ENCODE results near the gene HIVEP2.

The HIVEP2 gene

GRCh38 chr6:142827369-142827768 is 117.6 kb downstream of the HIVEP2 start:
- Histone ChIP-seq H3K27ac (ENCODE audit: low read depth, low read length) (no peak overlapping the region), H3K27me3 (ENCODE audit: insufficient read depth, low read length, poor library complexity) (no peaks in the 10 kb centered on the region), H2BK120ac (ENCODE audit: low read depth, low read length) (no peak overlapping the region), H3K79me1 (ENCODE audit: low read length) (no peaks in the 10 kb centered on the region), H4K8ac (ENCODE audit: low read depth, low read length) (no peak overlapping the region), H3K79me2 (ENCODE audit: control insufficient read depth, insufficient read depth, low read length) (no peaks in the 10 kb centered on the region), H3K23ac (ENCODE audit: low read length) (no peak overlapping the region), H3K18ac (ENCODE audit: low read length) (no peak overlapping the region), H3K36me3 (ENCODE audit: control insufficient read depth, insufficient read depth, low read length) (no peaks in the 10 kb centered on the region), H4K5ac (ENCODE audit: low read length) (no peak overlapping the region), H2BK5ac (ENCODE audit: low read length) (no peak overlapping the region), H3K9ac (ENCODE audit: low read length) (no peak overlapping the region), H3K4me1 (ENCODE audit: control insufficient read depth, low read depth, low read length) (peaks cover 4% of the 10 kb centered on the region), H3K4me3 (ENCODE audit: low read length) (no peak overlapping the region), H3K56ac (ENCODE audit: low read length) (no peak overlapping the region), H2AK5ac (ENCODE audit: low read length) (no peak overlapping the region), H3K4me2 (ENCODE audit: low read length) (no peak overlapping the region), H2BK15ac (replicated peaks; ENCODE audit: low read depth) (no peak overlapping the region), H3K4ac (ENCODE audit: low read depth, low read length) (no peak overlapping the region)
- WGBS (ENCODE audit: extremely low coverage, insufficient coverage, low lambda C conversion rate), result no CpG with 5 or more reads among the region's 7 CpGs
- no peak for DNase-seq

- Histone ChIP-seq H2BK5ac (ENCODE audit: low read length) (no peak overlapping the region), H3K79me1 (ENCODE audit: low read length) (peaks cover 2% of the 10 kb centered on the region), H4K5ac (ENCODE audit: low read length) (no peak overlapping the region), H4K8ac (ENCODE audit: low read depth, low read length) (no peak overlapping the region), H3K18ac (ENCODE audit: low read length) (no peak overlapping the region), H3K23ac (ENCODE audit: low read length) (no peak overlapping the region), H3K79me2 (ENCODE audit: control insufficient read depth, insufficient read depth, low read length) (no peaks in the 10 kb centered on the region), H3K4me2 (ENCODE audit: low read length) (no peak overlapping the region), H2BK15ac (replicated peaks; ENCODE audit: low read depth) (no peak overlapping the region), H3K27me3 (ENCODE audit: insufficient read depth, low read length, poor library complexity) (no peaks in the 10 kb centered on the region), H3K4me1 (ENCODE audit: control insufficient read depth, low read depth, low read length) (peaks cover 4% of the 10 kb centered on the region), H3K4me3 (ENCODE audit: low read length) (no peak overlapping the region), H2AK5ac (ENCODE audit: low read length) (no peak overlapping the region), H3K27ac (ENCODE audit: low read depth, low read length) (no peak overlapping the region), H3K4ac (ENCODE audit: low read depth, low read length) (no peak overlapping the region), H3K56ac (ENCODE audit: low read length) (no peak overlapping the region), H2BK120ac (ENCODE audit: low read depth, low read length) (no peak overlapping the region), H3K36me3 (ENCODE audit: control insufficient read depth, insufficient read depth, low read length) (no peaks in the 10 kb centered on the region), H3K9ac (ENCODE audit: low read length) (no peak overlapping the region)
- no CpG with 5 or more reads among the region's 1 CpG for WGBS (ENCODE audit: extremely low coverage, insufficient coverage, low lambda C conversion rate)
- no peak for DNase-seq
Measured at GRCh38 chr6:142825760-142826159, 119.2 kb downstream of the HIVEP2 start.

GRCh38 chr6:142824426-142824825 is 120.5 kb downstream of the HIVEP2 start:
- no CpG with 5 or more reads among the region's 3 CpGs for WGBS (ENCODE audit: extremely low coverage, insufficient coverage, low lambda C conversion rate)
- no peaks in the 10 kb centered on the region for H3K27me3 ChIP-seq (ENCODE audit: insufficient read depth, low read length, poor library complexity)
- H3K23ac ChIP-seq (ENCODE audit: low read length), result no peak overlapping the region

GRCh38 chr6:142823256-142823902 is 121.6 kb downstream of the HIVEP2 start:
- Histone ChIP-seq H4K8ac (ENCODE audit: low read depth, low read length) (no peak overlapping the region), H3K79me2 (ENCODE audit: control insufficient read depth, insufficient read depth, low read length) (no peaks in the 10 kb centered on the region), H3K4me3 (ENCODE audit: low read length) (no peak overlapping the region), H3K4me1 (ENCODE audit: control insufficient read depth, low read depth, low read length) (peaks cover 4% of the 10 kb centered on the region), H2BK120ac (ENCODE audit: low read depth, low read length) (no peak overlapping the region), H3K27ac (ENCODE audit: low read depth, low read length) (no peak overlapping the region), H3K27me3 (ENCODE audit: insufficient read depth, low read length, poor library complexity) (no peaks in the 10 kb centered on the region), H2BK5ac (ENCODE audit: low read length) (no peak overlapping the region), H3K56ac (ENCODE audit: low read length) (no peak overlapping the region), H4K5ac (ENCODE audit: low read length) (no peak overlapping the region), H3K4ac (ENCODE audit: low read depth, low read length) (no peak overlapping the region), H3K9ac (ENCODE audit: low read length) (no peak overlapping the region), H3K79me1 (ENCODE audit: low read length) (peaks cover 2% of the 10 kb centered on the region), H3K23ac (ENCODE audit: low read length) (no peak overlapping the region), H2BK15ac (replicated peaks; ENCODE audit: low read depth) (no peak overlapping the region), H3K18ac (ENCODE audit: low read length) (no peak overlapping the region), H3K36me3 (ENCODE audit: control insufficient read depth, insufficient read depth, low read length) (no peaks in the 10 kb centered on the region), H2AK5ac (ENCODE audit: low read length) (no peak overlapping the region), H3K4me2 (ENCODE audit: low read length) (no peak overlapping the region)
- DNase-seq, result peak; percentile 65
- no CpG with 5 or more reads among the region's 10 CpGs for WGBS (ENCODE audit: extremely low coverage, insufficient coverage, low lambda C conversion rate)

More at GRCh38 chr6:142824426-142824825, 120.5 kb downstream of the HIVEP2 start:
- Histone ChIP-seq H2AK5ac (ENCODE audit: low read length) (no peak overlapping the region), H3K9ac (ENCODE audit: low read length) (no peak overlapping the region), H3K56ac (ENCODE audit: low read length) (no peak overlapping the region), H3K18ac (ENCODE audit: low read length) (peak overlapping the region; percentile 47), H3K79me1 (ENCODE audit: low read length) (peaks cover 2% of the 10 kb centered on the region), H3K36me3 (ENCODE audit: control insufficient read depth, insufficient read depth, low read length) (no peaks in the 10 kb centered on the region), H4K8ac (ENCODE audit: low read depth, low read length) (no peak overlapping the region), H3K4me3 (ENCODE audit: low read length) (no peak overlapping the region), H3K79me2 (ENCODE audit: control insufficient read depth, insufficient read depth, low read length) (no peaks in the 10 kb centered on the region), H3K4me2 (ENCODE audit: low read length) (no peak overlapping the region), H3K27ac (ENCODE audit: low read depth, low read length) (no peak overlapping the region), H3K4ac (ENCODE audit: low read depth, low read length) (no peak overlapping the region), H2BK15ac (replicated peaks; ENCODE audit: low read depth) (no peak overlapping the region), H2BK120ac (ENCODE audit: low read depth, low read length) (no peak overlapping the region), H4K5ac (ENCODE audit: low read length) (no peak overlapping the region), H2BK5ac (ENCODE audit: low read length) (no peak overlapping the region), H3K4me1 (ENCODE audit: control insufficient read depth, low read depth, low read length) (peaks cover 4% of the 10 kb centered on the region)
- no peak for DNase-seq

GRCh38 chr6:142822842-142823241 is 122.1 kb downstream of the HIVEP2 start:
- Histone ChIP-seq H3K4me2 (ENCODE audit: low read length) (no peak overlapping the region), H3K79me1 (ENCODE audit: low read length) (peaks cover 2% of the 10 kb centered on the region), H3K27ac (ENCODE audit: low read depth, low read length) (no peak overlapping the region), H3K56ac (ENCODE audit: low read length) (no peak overlapping the region), H3K18ac (ENCODE audit: low read length) (no peak overlapping the region), H3K4me3 (ENCODE audit: low read length) (no peak overlapping the region), H3K4ac (ENCODE audit: low read depth, low read length) (no peak overlapping the region), H3K9ac (ENCODE audit: low read length) (no peak overlapping the region), H3K79me2 (ENCODE audit: control insufficient read depth, insufficient read depth, low read length) (no peaks in the 10 kb centered on the region), H2AK5ac (ENCODE audit: low read length) (no peak overlapping the region), H4K5ac (ENCODE audit: low read length) (no peak overlapping the region), H3K27me3 (ENCODE audit: insufficient read depth, low read length, poor library complexity) (no peaks in the 10 kb centered on the region), H3K23ac (ENCODE audit: low read length) (no peak overlapping the region), H2BK15ac (replicated peaks; ENCODE audit: low read depth) (no peak overlapping the region), H2BK120ac (ENCODE audit: low read depth, low read length) (no peak overlapping the region), H2BK5ac (ENCODE audit: low read length) (no peak overlapping the region), H4K8ac (ENCODE audit: low read depth, low read length) (no peak overlapping the region), H3K36me3 (ENCODE audit: control insufficient read depth, insufficient read depth, low read length) (no peaks in the 10 kb centered on the region), H3K4me1 (ENCODE audit: control insufficient read depth, low read depth, low read length) (peaks cover 4% of the 10 kb centered on the region)
- peak; percentile 88 for DNase-seq
- no CpG with 5 or more reads among the region's 3 CpGs for WGBS (ENCODE audit: extremely low coverage, insufficient coverage, low lambda C conversion rate)

GRCh38 chr6:142822383-142822782 is 122.6 kb downstream of the HIVEP2 start:
- DNase-seq, result no peak
- H3K4me3 ChIP-seq (ENCODE audit: low read length), result no peak overlapping the region
- H3K79me1 ChIP-seq (ENCODE audit: low read length), result peaks cover 2% of the 10 kb centered on the region
- H3K9ac ChIP-seq (ENCODE audit: low read length), result no peak overlapping the region
- no peak overlapping the region for H2BK5ac ChIP-seq (ENCODE audit: low read length)
- H3K4me1 ChIP-seq (ENCODE audit: control insufficient read depth, low read depth, low read length), result peaks cover 4% of the 10 kb centered on the region
- WGBS (ENCODE audit: extremely low coverage, insufficient coverage, low lambda C conversion rate), result no CpG with 5 or more reads among the region's 1 CpG
- no peak overlapping the region for H2AK5ac ChIP-seq (ENCODE audit: low read length)
- no peaks in the 10 kb centered on the region for H3K36me3 ChIP-seq (ENCODE audit: control insufficient read depth, insufficient read depth, low read length)
- no peak overlapping the region for H3K4ac ChIP-seq (ENCODE audit: low read depth, low read length)
- no peaks in the 10 kb centered on the region for H3K27me3 ChIP-seq (ENCODE audit: insufficient read depth, low read length, poor library complexity)
- H3K27ac ChIP-seq (ENCODE audit: low read depth, low read length), result no peak overlapping the region
- H4K5ac ChIP-seq (ENCODE audit: low read length), result no peak overlapping the region
- H2BK15ac ChIP-seq (replicated peaks; ENCODE audit: low read depth), result no peak overlapping the region
- H4K8ac ChIP-seq (ENCODE audit: low read depth, low read length), result no peak overlapping the region
- no peaks in the 10 kb centered on the region for H3K79me2 ChIP-seq (ENCODE audit: control insufficient read depth, insufficient read depth, low read length)
- no peak overlapping the region for H3K4me2 ChIP-seq (ENCODE audit: low read length)
- no peak overlapping the region for H2BK120ac ChIP-seq (ENCODE audit: low read depth, low read length)
- no peak overlapping the region for H3K56ac ChIP-seq (ENCODE audit: low read length)
- no peak overlapping the region for H3K23ac ChIP-seq (ENCODE audit: low read length)
- no peak overlapping the region for H3K18ac ChIP-seq (ENCODE audit: low read length)
